SK-N-SH treated with all-trans-retinoic acid at 6 μM for 48 hours (cell line): Measurements from ENCODE around the gene PTX3.

Experiments used
- ATAC-seq: fragments of 200-7000 bp; cut with Tn5 transposase; 3 replicates; pipeline ENCODE4 v1.9.1; 2020; ENCODE audit warnings: mild to moderate bottlenecking, moderate library complexity
- ARNTL ChIP-seq: fragments of 450-650 bp; formaldehyde crosslinking; IDR thresholded peaks from 2 replicates; pipeline ENCODE4 v1.5.0; 2020; ENCODE audit warnings: low read depth, mild to moderate bottlenecking, moderate library complexity, borderline replicate concordance
- BACH2 ChIP-seq: fragments of 250-450 bp; sonication (Bioruptor Pico); IDR thresholded peaks from 2 replicates; pipeline ENCODE4 v1.9.0; 2021; ENCODE audit warnings: mild to moderate bottlenecking, borderline replicate concordance
- CREB5 ChIP-seq: fragments of 250-450 bp; sonication (Bioruptor Pico); IDR thresholded peaks from 2 replicates; pipeline ENCODE4 v1.5.1; 2020; ENCODE audit warnings: low read depth, mild to moderate bottlenecking, moderate library complexity
- CSRNP3 ChIP-seq: fragments of 250-450 bp; sonication (Bioruptor Pico); IDR thresholded peaks from 2 replicates; pipeline ENCODE4 v1.5.1; 2021; ENCODE audit warnings: mild to moderate bottlenecking, moderate library complexity
- GLIS3 ChIP-seq: fragments of 250-450 bp; sonication (Bioruptor Pico); IDR thresholded peaks from 2 replicates; pipeline ENCODE4 v1.5.0; 2020; ENCODE audit warnings: mild to moderate bottlenecking, moderate library complexity
- ISL1 ChIP-seq: fragments of 250-450 bp; sonication (Bioruptor Pico); IDR thresholded peaks from 2 replicates; pipeline ENCODE4 v2.1.2; 2022; ENCODE audit warnings: mild to moderate bottlenecking, moderate library complexity
- OSR1 ChIP-seq: fragments of 250-450 bp; sonication (Bioruptor Pico); IDR thresholded peaks from 2 replicates; pipeline ENCODE4 v1.8.0; 2022; ENCODE audit warnings: moderate library complexity, mild to moderate bottlenecking, inconsistent platforms
- PATZ1 ChIP-seq: fragments of 250-450 bp; sonication (Bioruptor Pico); IDR thresholded peaks from 2 replicates; pipeline ENCODE4 v1.8.0; 2020; ENCODE audit warnings: mild to moderate bottlenecking, moderate library complexity, borderline replicate concordance
- POU6F1 ChIP-seq: fragments of 250-450 bp; sonication (Bioruptor Pico); IDR thresholded peaks from 2 replicates; pipeline ENCODE4 v1.8.0; 2021; ENCODE audit warnings: low read depth, mild to moderate bottlenecking, moderate library complexity, borderline replicate concordance
- RARB ChIP-seq: fragments of 250-450 bp; sonication (Bioruptor Pico); IDR thresholded peaks from 2 replicates; pipeline ENCODE4 v1.8.0; 2021; ENCODE audit warnings: mild to moderate bottlenecking, moderate library complexity
- SNAI2 ChIP-seq: fragments of 250-450 bp; sonication (Bioruptor Pico); IDR thresholded peaks from 2 replicates; pipeline ENCODE4 v1.5.0; 2020; ENCODE audit warnings: mild to moderate bottlenecking, moderate library complexity
- TCF4 ChIP-seq: fragments of 250-450 bp; sonication (Bioruptor Pico); IDR thresholded peaks from 2 replicates; pipeline ENCODE4 v1.8.0; 2021; ENCODE audit warnings: mild to moderate bottlenecking, moderate library complexity, borderline replicate concordance
- TOX ChIP-seq: fragments of 250-450 bp; sonication (Bioruptor Pico); IDR thresholded peaks from 2 replicates; pipeline ENCODE4 v1.8.0; 2021; ENCODE audit warnings: mild to moderate bottlenecking, moderate library complexity, borderline replicate concordance
- ZC3H10 ChIP-seq: fragments of 250-450 bp; sonication (Bioruptor Pico); IDR thresholded peaks from 2 replicates; pipeline ENCODE4 v1.5.1; 2021; ENCODE audit warnings: mild to moderate bottlenecking, moderate library complexity
- ZFP3 ChIP-seq: fragments of 250-450 bp; sonication (Bioruptor Pico); IDR thresholded peaks from 2 replicates; pipeline ENCODE4 v1.5.0; 2020; ENCODE audit warnings: mild to moderate bottlenecking, moderate library complexity
- ZFP30 ChIP-seq: fragments of 450-650 bp; formaldehyde crosslinking; IDR thresholded peaks from 2 replicates; pipeline ENCODE4 v1.5.0; 2022; ENCODE audit warnings: mild to moderate bottlenecking, moderate library complexity
- ZNF70 ChIP-seq: fragments of 450-650 bp; formaldehyde crosslinking; IDR thresholded peaks from 2 replicates; pipeline ENCODE4 v1.5.0; 2020; ENCODE audit warnings: mild to moderate bottlenecking, moderate library complexity
- ZNF8 ChIP-seq: fragments of 450-650 bp; formaldehyde crosslinking; IDR thresholded peaks from 2 replicates; pipeline ENCODE4 v1.5.0; 2020; ENCODE audit warnings: mild to moderate bottlenecking, moderate library complexity

The PTX3 gene

GRCh38 chr3:157436583-157437291, at the start of gene PTX3:
Gene PTX3, plus strand, starts transcription at chr3:157436850. Its CDS starts 84 bp downstream, at chr3:157436934.
- peak; percentile 60 for ATAC-seq
- TF ChIP-seq CSRNP3 (CRISPR knock-in tag) = no peak

GRCh38 chr3:157387708-157388435, 48.8 kb upstream of the PTX3 start:
- ATAC-seq = no peak
- TF ChIP-seq TOX (no peak), TCF4 (CRISPR knock-in tag) (no peak)

- no peak for TF ChIP-seq SNAI2 (CRISPR knock-in tag)
- no peak for TF ChIP-seq CSRNP3 (CRISPR knock-in tag)
- no peak for TF ChIP-seq ISL1 (CRISPR knock-in tag)
- no peak for TF ChIP-seq TOX
- TF ChIP-seq ZC3H10 (CRISPR knock-in tag) = no peak
- no peak for TF ChIP-seq RARB (CRISPR knock-in tag)
- TF ChIP-seq CREB5 (CRISPR knock-in tag) = no peak
- TF ChIP-seq ZFP3 (CRISPR knock-in tag) = no peak
- no peak for TF ChIP-seq BACH2 (CRISPR knock-in tag)
- peak; percentile 74 for ATAC-seq
Observed at GRCh38 chr3:157388976-157389375, 47.7 kb upstream of the PTX3 start.

- no peak for TF ChIP-seq CREB5 (CRISPR knock-in tag)
- no peak for TF ChIP-seq ZFP3 (CRISPR knock-in tag)
- TF ChIP-seq ISL1 (CRISPR knock-in tag) = no peak
- TF ChIP-seq RARB (CRISPR knock-in tag) = no peak
- TF ChIP-seq PATZ1 (CRISPR knock-in tag) = no peak
- no peak for ATAC-seq
Observed at GRCh38 chr3:157390713-157391515, 45.7 kb upstream of the PTX3 start.

GRCh38 chr3:157392104-157392503, 44.5 kb upstream of the PTX3 start:
- ATAC-seq = no peak
- TF ChIP-seq ZFP30 (CRISPR knock-in tag) = no peak
- TF ChIP-seq ARNTL = no peak
- no peak for TF ChIP-seq OSR1 (CRISPR knock-in tag)
- TF ChIP-seq TOX = no peak
- TF ChIP-seq GLIS3 = no peak
- no peak for TF ChIP-seq POU6F1 (CRISPR knock-in tag)
- TF ChIP-seq CREB5 (CRISPR knock-in tag) = no peak
- no peak for TF ChIP-seq ZNF8 (CRISPR knock-in tag)
- no peak for TF ChIP-seq ZC3H10 (CRISPR knock-in tag)
- no peak for TF ChIP-seq ZNF70 (CRISPR knock-in tag)
- TF ChIP-seq TCF4 (CRISPR knock-in tag) = no peak
- TF ChIP-seq PATZ1 (CRISPR knock-in tag) = no peak
